ENCODE data around the gene MLC1. TPM values are rescaled to one million over a fixed set of nuclear protein-coding genes. Genes with fewer than 3 reads are reported as not detected.

The MLC1 gene
- total RNA-seq, 1 donor from 2014 or later: 0.52 TPM

DNA sequence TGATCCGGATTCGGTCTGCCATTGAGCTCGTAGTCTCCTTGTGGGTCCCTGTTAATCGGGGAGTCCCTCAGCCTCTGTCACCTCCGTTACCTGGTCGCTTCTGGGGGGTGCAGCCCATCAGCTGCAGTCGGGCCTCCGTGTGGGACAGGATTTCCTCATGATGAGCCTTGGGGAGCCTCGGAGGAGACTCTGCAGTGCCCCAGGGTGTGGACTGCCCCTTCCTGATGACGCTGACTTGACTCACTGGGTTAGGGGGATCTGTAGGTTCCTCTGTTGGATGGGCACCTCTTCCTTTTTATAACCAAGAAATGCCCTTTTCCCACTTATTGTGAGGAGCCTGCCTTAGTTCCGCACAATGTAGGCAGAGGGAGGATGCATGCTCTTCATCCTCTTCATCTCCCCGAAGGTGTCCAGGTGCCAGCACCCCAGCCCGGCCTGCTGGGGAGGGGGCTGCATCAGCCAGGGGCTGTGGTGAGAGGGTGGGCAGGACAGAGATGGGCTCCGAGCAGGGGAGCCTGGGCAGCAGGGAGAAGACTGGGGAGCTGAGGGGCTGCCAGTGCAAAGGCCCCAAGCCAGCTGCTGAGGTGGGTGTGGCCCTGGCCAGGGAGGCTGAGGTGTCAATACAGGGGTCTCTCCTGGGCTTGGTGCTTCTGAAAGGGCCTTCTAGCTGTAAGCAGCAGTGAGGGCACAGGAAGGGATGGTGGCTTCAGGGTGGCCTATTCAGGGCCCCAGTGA lies 13.6 kb downstream of the MLC1 start:
- Histone ChIP-seq H3K9ac (ENCODE audit: low read depth in 1 of 3, low read length in 3 of 3) (no peak overlapping the region), H3K36me3 (ENCODE audit: control insufficient read depth in 3 of 3, insufficient read depth in 3 of 3, low read length in 3 of 3) (no peaks in the 10 kb centered on the region), H3K9me3 (ENCODE audit: control insufficient read depth in 3 of 3, low read length in 3 of 3) (no peaks in the 10 kb centered on the region)

DNA sequence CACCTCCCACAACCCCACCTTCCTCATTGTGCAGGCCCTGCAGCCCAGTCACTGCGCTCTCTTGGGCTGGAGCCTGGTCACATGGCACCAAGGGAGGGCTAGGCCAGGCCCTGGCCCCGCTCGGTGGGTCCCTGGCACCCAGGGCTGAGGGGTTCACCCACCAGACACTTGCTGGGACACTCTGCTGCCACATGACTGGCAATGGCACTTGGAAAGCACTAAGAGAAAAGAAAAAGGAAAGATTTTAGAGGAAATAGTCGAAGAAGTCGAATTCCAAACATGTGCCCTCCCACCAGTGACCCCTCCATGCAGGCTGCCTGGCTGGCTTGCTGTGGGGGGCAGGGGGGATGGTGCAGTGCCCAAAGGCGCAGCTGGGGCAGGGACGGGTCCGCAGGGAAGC lies 14.9 kb downstream of the MLC1 start:
- Histone ChIP-seq H3K9me3 (ENCODE audit: control insufficient read depth in 3 of 3, low read length in 3 of 3) (no peaks in the 10 kb centered on the region), H3K4me3 (ENCODE audit: low read length in 3 of 3) (no peak overlapping the region), H3K36me3 (ENCODE audit: control insufficient read depth in 3 of 3, insufficient read depth in 3 of 3, low read length in 3 of 3) (no peaks in the 10 kb centered on the region), H3K4me1 (ENCODE audit: control insufficient read depth in 3 of 3, insufficient read depth in 3 of 3, low read length in 3 of 3) (no peaks in the 10 kb centered on the region), H3K9ac (ENCODE audit: low read depth in 1 of 3, low read length in 3 of 3) (no peak overlapping the region), H3K27ac (ENCODE audit: low read depth, low read length) (no peak overlapping the region), H3K27me3 (ENCODE audit: control insufficient read depth in 3 of 3, insufficient read depth in 3 of 3, low read length in 3 of 3) (peaks cover 17 to 24% (median 22%) of the 10 kb centered on the region in 3 donors)

More for the DNA sequence above, 13.6 kb downstream of the MLC1 start:
- H3K4me3 ChIP-seq (ENCODE audit: low read length in 3 of 3): no peak overlapping the region
- H3K27me3 ChIP-seq (ENCODE audit: control insufficient read depth in 3 of 3, insufficient read depth in 3 of 3, low read length in 3 of 3): peaks cover 15 to 24% (median 22%) of the 10 kb centered on the region in 3 donors
- no peaks in the 10 kb centered on the region for H3K4me1 ChIP-seq (ENCODE audit: control insufficient read depth in 3 of 3, insufficient read depth in 3 of 3, low read length in 3 of 3)
- no peak overlapping the region for H3K27ac ChIP-seq (ENCODE audit: low read depth, low read length)

- no peaks in the 10 kb centered on the region for H3K36me3 ChIP-seq (ENCODE audit: control insufficient read depth in 3 of 3, insufficient read depth in 3 of 3, low read length in 3 of 3)
- H3K4me3 ChIP-seq (ENCODE audit: low read length in 3 of 3): no peak overlapping the region
- H3K27me3 ChIP-seq (ENCODE audit: control insufficient read depth in 3 of 3, insufficient read depth in 3 of 3, low read length in 3 of 3): peaks cover 16 to 23% (median 18%) of the 10 kb centered on the region in 3 donors
- H3K27ac ChIP-seq (ENCODE audit: low read depth, low read length): no peak overlapping the region
- H3K9ac ChIP-seq (ENCODE audit: low read depth in 1 of 3, low read length in 3 of 3): no peak overlapping the region
- H3K4me1 ChIP-seq (ENCODE audit: control insufficient read depth in 3 of 3, insufficient read depth in 3 of 3, low read length in 3 of 3): no peaks in the 10 kb centered on the region
- H3K9me3 ChIP-seq (ENCODE audit: control insufficient read depth in 3 of 3, low read length in 3 of 3): no peaks in the 10 kb centered on the region
These were observed 17.1 kb downstream of the MLC1 start for GRCh38 chr22:50068096-50068495.

- peaks cover 16 to 18% (median 17%) of the 10 kb centered on the region in 3 donors for H3K27me3 ChIP-seq (ENCODE audit: control insufficient read depth in 3 of 3, insufficient read depth in 3 of 3, low read length in 3 of 3)
- H3K27ac ChIP-seq (ENCODE audit: low read depth, low read length): no peak overlapping the region
- H3K9ac ChIP-seq (ENCODE audit: low read depth in 1 of 3, low read length in 3 of 3): no peak overlapping the region
- no peaks in the 10 kb centered on the region for H3K36me3 ChIP-seq (ENCODE audit: control insufficient read depth in 3 of 3, insufficient read depth in 3 of 3, low read length in 3 of 3)
- no peaks in the 10 kb centered on the region for H3K4me1 ChIP-seq (ENCODE audit: control insufficient read depth in 3 of 3, insufficient read depth in 3 of 3, low read length in 3 of 3)
- no peaks in the 10 kb centered on the region for H3K9me3 ChIP-seq (ENCODE audit: control insufficient read depth in 3 of 3, low read length in 3 of 3)
- H3K4me3 ChIP-seq (ENCODE audit: low read length in 3 of 3): no peak overlapping the region
These were observed 18.0 kb downstream of the MLC1 start for GRCh38 chr22:50067244-50067643.

GRCh38 chr22:50064453-50064852 lies 20.8 kb downstream of the MLC1 start:
- H3K4me1 ChIP-seq (ENCODE audit: control insufficient read depth in 3 of 3, insufficient read depth in 3 of 3, low read length in 3 of 3): no peaks in the 10 kb centered on the region
- no peak overlapping the region for H3K4me3 ChIP-seq (ENCODE audit: low read length in 3 of 3)
- no peaks in the 10 kb centered on the region for H3K36me3 ChIP-seq (ENCODE audit: control insufficient read depth in 3 of 3, insufficient read depth in 3 of 3, low read length in 3 of 3)
- H3K9ac ChIP-seq (ENCODE audit: low read depth in 1 of 3, low read length in 3 of 3): no peak overlapping the region
- H3K27me3 ChIP-seq (ENCODE audit: control insufficient read depth in 3 of 3, insufficient read depth in 3 of 3, low read length in 3 of 3): peaks cover 21 to 38% (median 33%) of the 10 kb centered on the region in 3 donors
- H3K27ac ChIP-seq (ENCODE audit: low read depth, low read length): no peak overlapping the region
- no peaks in the 10 kb centered on the region for H3K9me3 ChIP-seq (ENCODE audit: control insufficient read depth in 3 of 3, low read length in 3 of 3)

DNA sequence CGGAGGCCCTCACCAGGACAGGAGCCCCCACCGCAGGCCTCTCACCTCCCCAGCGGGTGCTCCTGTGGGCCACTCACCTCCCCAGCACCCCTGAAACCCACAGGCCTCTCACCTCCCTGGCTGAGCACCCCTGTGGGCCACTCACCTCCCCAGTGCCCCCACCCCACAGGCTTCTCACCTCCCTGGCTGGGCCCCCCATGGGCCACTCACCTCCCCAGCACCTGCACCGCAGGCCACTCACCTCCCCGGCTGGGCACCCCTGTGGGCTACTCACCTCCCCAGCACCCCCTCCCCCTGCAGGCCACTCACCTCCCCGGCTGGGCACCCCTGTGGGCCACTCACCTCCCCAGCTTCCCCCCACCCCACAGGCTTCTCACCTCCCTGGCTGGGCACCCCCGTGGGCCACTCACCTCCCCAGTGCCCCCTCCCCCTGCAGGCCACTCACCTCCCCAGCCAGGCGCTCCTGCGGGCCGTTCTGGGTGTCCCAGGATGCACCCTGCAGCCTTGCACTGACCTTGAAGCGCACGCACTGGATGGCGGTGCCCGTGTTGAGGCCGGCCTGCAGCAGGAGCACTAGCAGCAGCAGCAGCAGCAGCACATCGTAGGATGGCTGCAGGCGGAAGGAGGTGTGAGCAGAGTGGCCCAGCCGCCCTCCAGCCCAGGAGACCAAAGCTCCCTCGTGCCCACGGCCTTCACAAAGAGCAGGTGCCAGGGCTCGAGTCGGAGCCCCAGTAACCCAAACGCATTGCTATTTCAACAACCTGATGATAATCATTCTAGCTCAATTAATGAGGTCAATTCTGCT lies 21.4 kb downstream of the MLC1 start:
- Histone ChIP-seq H3K4me3 (ENCODE audit: low read length in 3 of 3) (no peak overlapping the region), H3K36me3 (ENCODE audit: control insufficient read depth in 3 of 3, insufficient read depth in 3 of 3, low read length in 3 of 3) (no peaks in the 10 kb centered on the region), H3K9ac (ENCODE audit: low read depth in 1 of 3, low read length in 3 of 3) (no peak overlapping the region), H3K27me3 (ENCODE audit: control insufficient read depth in 3 of 3, insufficient read depth in 3 of 3, low read length in 3 of 3) (peaks cover 22 to 44% (median 38%) of the 10 kb centered on the region in 3 donors), H3K4me1 (ENCODE audit: control insufficient read depth in 3 of 3, insufficient read depth in 3 of 3, low read length in 3 of 3) (peaks cover 0 to 1% (median 0%) of the 10 kb centered on the region in 3 donors), H3K9me3 (ENCODE audit: control insufficient read depth in 3 of 3, low read length in 3 of 3) (no peaks in the 10 kb centered on the region), H3K27ac (ENCODE audit: low read depth, low read length) (no peak overlapping the region)

DNA sequence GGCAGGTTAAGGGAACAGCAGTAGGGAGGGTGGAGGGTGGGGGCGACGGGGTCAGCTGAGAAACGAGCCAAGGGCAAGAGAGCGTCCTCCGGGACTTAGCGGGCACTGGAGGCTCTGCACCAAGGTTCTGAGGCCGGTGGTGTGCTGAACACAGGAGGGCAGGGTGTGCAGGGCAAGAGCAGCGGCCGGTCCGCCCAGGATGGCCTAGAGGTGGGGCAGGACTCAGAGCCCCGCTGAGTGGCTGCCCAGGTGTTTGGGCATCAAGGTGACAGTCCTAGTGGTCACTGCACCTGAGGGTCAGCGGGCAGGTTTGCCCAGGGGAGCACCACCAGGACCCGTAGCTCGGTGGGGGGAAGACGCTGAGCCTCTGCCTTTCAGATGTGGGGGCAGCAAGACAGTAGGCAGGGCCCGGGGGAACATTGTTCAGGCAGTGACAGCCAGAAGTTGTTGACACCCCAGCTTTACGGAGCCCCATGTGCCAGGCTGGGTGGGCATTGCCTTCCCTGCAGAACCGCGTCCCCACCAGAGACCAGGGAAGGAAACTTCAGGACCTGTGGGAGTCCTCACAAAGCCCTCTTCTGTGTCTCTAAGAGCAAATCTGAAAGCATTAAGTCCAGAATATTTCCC lies 22.6 kb downstream of the MLC1 start:
- H3K27ac ChIP-seq (ENCODE audit: low read depth, low read length): no peak overlapping the region
- no peaks in the 10 kb centered on the region for H3K9me3 ChIP-seq (ENCODE audit: control insufficient read depth in 3 of 3, low read length in 3 of 3)
- no peaks in the 10 kb centered on the region for H3K36me3 ChIP-seq (ENCODE audit: control insufficient read depth in 3 of 3, insufficient read depth in 3 of 3, low read length in 3 of 3)
- no peak overlapping the region for H3K4me3 ChIP-seq (ENCODE audit: low read length in 3 of 3)
- H3K9ac ChIP-seq (ENCODE audit: low read depth in 1 of 3, low read length in 3 of 3): no peak overlapping the region
- peaks cover 0 to 5% (median 2%) of the 10 kb centered on the region in 3 donors for H3K4me1 ChIP-seq (ENCODE audit: control insufficient read depth in 3 of 3, insufficient read depth in 3 of 3, low read length in 3 of 3)
- H3K27me3 ChIP-seq (ENCODE audit: control insufficient read depth in 3 of 3, insufficient read depth in 3 of 3, low read length in 3 of 3): peaks cover 19 to 48% (median 46%) of the 10 kb centered on the region in 3 donors

- H3K36me3 ChIP-seq (ENCODE audit: control insufficient read depth in 3 of 3, insufficient read depth in 3 of 3, low read length in 3 of 3): no peaks in the 10 kb centered on the region
- no peak overlapping the region for H3K27ac ChIP-seq (ENCODE audit: low read depth, low read length)
- peaks cover 0 to 5% (median 2%) of the 10 kb centered on the region in 3 donors for H3K4me1 ChIP-seq (ENCODE audit: control insufficient read depth in 3 of 3, insufficient read depth in 3 of 3, low read length in 3 of 3)
- peaks cover 23 to 55% (median 52%) of the 10 kb centered on the region in 3 donors for H3K27me3 ChIP-seq (ENCODE audit: control insufficient read depth in 3 of 3, insufficient read depth in 3 of 3, low read length in 3 of 3)
- no peak overlapping the region for H3K9ac ChIP-seq (ENCODE audit: low read depth in 1 of 3, low read length in 3 of 3)
- H3K4me3 ChIP-seq (ENCODE audit: low read length in 3 of 3): no peak overlapping the region
- no peaks in the 10 kb centered on the region for H3K9me3 ChIP-seq (ENCODE audit: control insufficient read depth in 3 of 3, low read length in 3 of 3)
These were observed 23.3 kb downstream of the MLC1 start for GRCh38 chr22:50061824-50062355.

DNA sequence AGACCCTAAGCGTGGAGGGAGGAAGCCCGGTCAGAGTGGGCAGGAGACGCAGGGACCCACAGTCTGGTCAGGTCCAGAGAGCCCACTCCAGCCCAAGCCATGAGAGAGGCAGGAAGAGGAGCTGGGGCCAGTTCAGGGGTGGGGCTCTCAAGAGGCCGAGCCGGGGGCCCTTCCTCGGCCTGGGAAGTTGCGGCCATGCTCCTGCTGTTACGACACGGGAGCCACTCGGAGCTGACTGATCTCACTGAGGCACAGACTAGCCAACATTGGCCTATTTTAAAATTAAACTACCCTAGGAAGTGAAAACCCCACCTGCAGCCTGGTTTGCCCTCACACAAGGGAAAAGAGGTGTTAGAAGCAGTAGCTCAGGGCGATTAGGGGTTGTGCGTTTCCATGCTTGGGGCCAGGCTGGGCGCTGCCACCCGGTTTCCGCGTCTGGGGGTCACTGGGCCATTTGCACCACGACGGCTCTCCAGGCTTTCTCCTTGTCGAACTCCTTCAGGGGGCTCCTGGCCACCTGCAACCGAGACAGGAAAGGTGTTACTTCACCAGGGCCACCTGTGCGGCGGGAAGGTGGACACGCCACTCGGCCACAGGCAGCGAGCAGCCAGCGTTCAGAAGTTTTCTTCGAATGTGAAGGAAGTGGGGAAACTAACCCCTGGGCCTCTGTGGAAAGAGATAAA lies 23.9 kb downstream of the MLC1 start:
- Histone ChIP-seq H3K27ac (ENCODE audit: low read depth, low read length) (no peak overlapping the region), H3K4me1 (ENCODE audit: control insufficient read depth in 3 of 3, insufficient read depth in 3 of 3, low read length in 3 of 3) (peaks cover 0 to 5% (median 2%) of the 10 kb centered on the region in 3 donors), H3K4me3 (ENCODE audit: low read length in 3 of 3) (no peak overlapping the region), H3K9ac (ENCODE audit: low read depth in 1 of 3, low read length in 3 of 3) (no peak overlapping the region), H3K27me3 (ENCODE audit: control insufficient read depth in 3 of 3, insufficient read depth in 3 of 3, low read length in 3 of 3) (peaks cover 27 to 61% (median 58%) of the 10 kb centered on the region in 3 donors), H3K36me3 (ENCODE audit: control insufficient read depth in 3 of 3, insufficient read depth in 3 of 3, low read length in 3 of 3) (no peaks in the 10 kb centered on the region), H3K9me3 (ENCODE audit: control insufficient read depth in 3 of 3, low read length in 3 of 3) (no peaks in the 10 kb centered on the region)

All from skeletal muscle tissue (tissue), 4 donors.